H1 (cell line): ENCODE data around the gene ACTBL2. TPM values are rescaled to one million over a fixed set of nuclear protein-coding genes. Genes with fewer than 3 reads are reported as not detected.

Experiments
- ASH2L ChIP-seq: fragments of 200-600, 300-600 bp; sonication (generic); IDR thresholded peaks from one replicate; pipeline ENCODE4 v1.7.1; 2017; ENCODE audit warnings: low read length
- BACH1 ChIP-seq: IDR thresholded peaks from 2 replicates; pipeline ENCODE4 v1.6.1; 2012; ENCODE audit warnings: low read length, improper control_type of control experiment
- CBX5 ChIP-seq: fragments of 300-800, 300-1000 bp; sonication (generic); IDR thresholded peaks from 2 replicates; pipeline ENCODE4 v1.7.1; 2016; ENCODE audit warnings: antibody characterized with exemption, low read length, low read depth
- CHD7 ChIP-seq: fragments of 300-600 bp; sonication (generic); IDR thresholded peaks from 2 replicates; pipeline ENCODE4 v1.7.1; 2012; ENCODE audit warnings: low read length, moderate library complexity, mild to moderate bottlenecking, inconsistent platforms; ENCODE audit not compliant: insufficient replicate concordance
- CTCF ChIP-seq, 3 experiments: IDR thresholded peaks; 1 replicate in 2 of 3; 2 replicates in 1 of 3; pipeline versions ENCODE4 v1.5.1 to v1.6.1; 2011; ENCODE audit warnings: low read length in 3 of 3, mild to moderate bottlenecking in 3 of 3, inconsistent platforms in 2 of 3, low read depth in 1 of 3, moderate library complexity in 1 of 3; ENCODE audit not compliant: insufficient read depth in 1 of 3; ENCODE audit errors: control extremely low read depth in 1 of 3
- E2F6 ChIP-seq: IDR thresholded peaks from 2 replicates; pipeline ENCODE4 v1.6.1; 2012; ENCODE audit warnings: inconsistent platforms
- MAFK ChIP-seq: IDR thresholded peaks from 2 replicates; pipeline ENCODE4 v1.6.1; 2012; ENCODE audit warnings: low read depth, mild to moderate bottlenecking, improper control_type of control experiment, low read length
- YY1 ChIP-seq: IDR thresholded peaks from 2 replicates; pipeline ENCODE4 v1.6.1; 2011; ENCODE audit warnings: low read depth, mild to moderate bottlenecking, low read length
- polyA plus RNA-seq, 7 experiments: library from polyadenylated mRNA; depleted of rRNA in 3 of 7; stranded (reverse) in 5 of 7; unstranded in 2 of 7; fragments of >200 nt in 5 of 7; fragments of 200-250 nt in 2 of 7; gene quantifications; 1 replicate in 5 of 7; 2 replicates in 1 of 7; 4 replicates in 1 of 7; pipeline versions ENCODE4 v1.2.1 to v1.2.3, GENCODE V29; 2011 to 2013; ENCODE audit warnings: missing spikeins in 2 of 7, mixed read lengths in 2 of 7
- total RNA-seq: library from RNA; stranded (reverse); fragmentation: NEBNext Ultra II Directional; extraction: Animal tissue kit (Norgen Biotek cat#: 25700); gene quantifications from 2 replicates; pipeline ENCODE4 v1.2.1, GENCODE V29; 2021

ACTBL2 gene
- total and polyA plus RNA-seq, 2 of the 8 experiments (the other 6 are each of a cell fraction or from before 2014, with no cell fraction given): not detected

GRCh38 chr5:57531333-57531732 is 48.7 kb upstream of the ACTBL2 start (continued):
- TF ChIP-seq CHD7 (no peak), BACH1 (no peak), YY1 (no peak), CBX5 (no peak), ASH2L (no peak), CTCF (IDR thresholded peaks at IDR 0.05; ENCODE audit: control extremely low read depth in 1 of 3, insufficient read depth in 1 of 3, low read depth in 1 of 3, low read length in 3 of 3) (no peak), E2F6 (no peak), MAFK (no peak)
